ENCODE measurements around the gene TMPRSS3. TPM values are rescaled to one million over a fixed set of nuclear protein-coding genes. Genes with fewer than 3 reads are reported as not detected.

The TMPRSS3 gene
- total and polyA plus RNA-seq, 2 of the 13 experiments (the other 11 are each of a cell fraction or from before 2014, with no cell fraction given) = 2.8 to 16.9 TPM

DNA sequence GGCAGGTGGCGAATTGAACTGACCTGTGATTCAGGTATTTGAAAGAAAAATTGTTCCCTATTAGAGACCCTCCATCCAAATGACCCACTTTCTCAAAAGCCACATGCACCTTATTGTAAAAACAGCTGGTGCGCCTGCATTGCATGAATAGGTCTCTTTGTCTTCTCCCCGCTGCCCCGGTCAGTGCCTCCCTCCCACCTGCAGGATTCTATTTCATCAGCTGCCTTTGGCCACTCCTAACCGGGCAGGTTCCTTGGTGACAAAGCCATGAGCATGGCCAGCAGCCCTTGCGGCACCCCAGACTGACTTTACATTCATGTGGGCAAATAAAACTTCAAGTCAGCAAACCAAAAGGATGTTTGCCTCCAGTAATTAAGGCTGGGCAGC lies 6.4 kb downstream of the TMPRSS3 start (continued):
- TF ChIP-seq ZBTB38 (CRISPR knock-in tag; IDR thresholded peaks at IDR 0.05) (no peak), TBX2 (CRISPR knock-in tag; IDR thresholded peaks at IDR 0.05; ENCODE audit: borderline replicate concordance) (peak; percentile 54; the same call in 1 of the 2 replicates), MED1 (CRISPR knock-in tag; IDR thresholded peaks at IDR 0.05) (0 out of 2 replicates have a peak, but pooled peaks have one; percentile 11), MIER3 (CRISPR knock-in tag; IDR thresholded peaks at IDR 0.05; ENCODE audit: borderline replicate concordance) (no peak), ZZZ3 (CRISPR knock-in tag; IDR thresholded peaks at IDR 0.05; ENCODE audit: borderline replicate concordance) (no peak), CHCHD3 (CRISPR knock-in tag; IDR thresholded peaks at IDR 0.05) (no peak), HCFC1 (IDR thresholded peaks at IDR 0.05; ENCODE audit: low read depth, low read length) (no peak), ZNF232 (CRISPR knock-in tag; IDR thresholded peaks at IDR 0.05; ENCODE audit: borderline replicate concordance) (0 out of 2 replicates have a peak, but pooled peaks have one; percentile 11), GTF3A (CRISPR knock-in tag; conservative IDR thresholded peaks at IDR 0.05) (no peak), ZNF652 (CRISPR knock-in tag; IDR thresholded peaks at IDR 0.05; ENCODE audit: borderline replicate concordance, low read depth) (no peak), ZNF891 (CRISPR knock-in tag; IDR thresholded peaks at IDR 0.05) (no peak), ZNF367 (CRISPR knock-in tag; IDR thresholded peaks at IDR 0.05; ENCODE audit: borderline replicate concordance) (no peak), PCBP2 (optimal IDR thresholded peaks at IDR 0.05; ENCODE audit: low read depth, low read length, poor library complexity, severe bottlenecking) (no peak), ZMYM2 (CRISPR knock-in tag; IDR thresholded peaks at IDR 0.05) (no peak), ZNF703 (CRISPR knock-in tag; IDR thresholded peaks at IDR 0.05; ENCODE audit: borderline replicate concordance) (0 out of 2 replicates have a peak, but pooled peaks have one; percentile 55), SPEN (CRISPR knock-in tag; IDR thresholded peaks at IDR 0.05; ENCODE audit: low read depth) (no peak), ZNF468 (CRISPR knock-in tag; IDR thresholded peaks at IDR 0.05) (no peak), ZNF883 (CRISPR knock-in tag; IDR thresholded peaks at IDR 0.05; ENCODE audit: not compliant biosample characterization) (no peak), CSRNP1 (CRISPR knock-in tag; IDR thresholded peaks at IDR 0.05) (no peak), ZNF256 (CRISPR knock-in tag; conservative IDR thresholded peaks at IDR 0.05) (no peak), SOX6 (IDR thresholded peaks at IDR 0.05) (no peak), SOX6 (CRISPR knock-in tag; IDR thresholded peaks at IDR 0.05) (peak; percentile 84), EP300 (IDR thresholded peaks at IDR 0.05; ENCODE audit: low read depth in 2 of 2, low read length in 2 of 2) (peak in 1 of 2 experiments; percentile 42; a peak in 1 of 4 replicates), EP300 (CRISPR knock-in tag; IDR thresholded peaks at IDR 0.05; ENCODE audit: borderline replicate concordance) (no peak), DPF2 (CRISPR knock-in tag; IDR thresholded peaks at IDR 0.05; ENCODE audit: borderline replicate concordance, low read depth) (no peak), MAFF (IDR thresholded peaks at IDR 0.05; ENCODE audit: low read depth, low read length) (0 out of 2 replicates have a peak, but pooled peaks have one; percentile 5), CEBPB (IDR thresholded peaks at IDR 0.05; ENCODE audit: borderline replicate concordance, low read depth, low read length) (peak; percentile 48; the same call in 1 of the 2 replicates)
- TF ChIP-seq, protein P1, sequence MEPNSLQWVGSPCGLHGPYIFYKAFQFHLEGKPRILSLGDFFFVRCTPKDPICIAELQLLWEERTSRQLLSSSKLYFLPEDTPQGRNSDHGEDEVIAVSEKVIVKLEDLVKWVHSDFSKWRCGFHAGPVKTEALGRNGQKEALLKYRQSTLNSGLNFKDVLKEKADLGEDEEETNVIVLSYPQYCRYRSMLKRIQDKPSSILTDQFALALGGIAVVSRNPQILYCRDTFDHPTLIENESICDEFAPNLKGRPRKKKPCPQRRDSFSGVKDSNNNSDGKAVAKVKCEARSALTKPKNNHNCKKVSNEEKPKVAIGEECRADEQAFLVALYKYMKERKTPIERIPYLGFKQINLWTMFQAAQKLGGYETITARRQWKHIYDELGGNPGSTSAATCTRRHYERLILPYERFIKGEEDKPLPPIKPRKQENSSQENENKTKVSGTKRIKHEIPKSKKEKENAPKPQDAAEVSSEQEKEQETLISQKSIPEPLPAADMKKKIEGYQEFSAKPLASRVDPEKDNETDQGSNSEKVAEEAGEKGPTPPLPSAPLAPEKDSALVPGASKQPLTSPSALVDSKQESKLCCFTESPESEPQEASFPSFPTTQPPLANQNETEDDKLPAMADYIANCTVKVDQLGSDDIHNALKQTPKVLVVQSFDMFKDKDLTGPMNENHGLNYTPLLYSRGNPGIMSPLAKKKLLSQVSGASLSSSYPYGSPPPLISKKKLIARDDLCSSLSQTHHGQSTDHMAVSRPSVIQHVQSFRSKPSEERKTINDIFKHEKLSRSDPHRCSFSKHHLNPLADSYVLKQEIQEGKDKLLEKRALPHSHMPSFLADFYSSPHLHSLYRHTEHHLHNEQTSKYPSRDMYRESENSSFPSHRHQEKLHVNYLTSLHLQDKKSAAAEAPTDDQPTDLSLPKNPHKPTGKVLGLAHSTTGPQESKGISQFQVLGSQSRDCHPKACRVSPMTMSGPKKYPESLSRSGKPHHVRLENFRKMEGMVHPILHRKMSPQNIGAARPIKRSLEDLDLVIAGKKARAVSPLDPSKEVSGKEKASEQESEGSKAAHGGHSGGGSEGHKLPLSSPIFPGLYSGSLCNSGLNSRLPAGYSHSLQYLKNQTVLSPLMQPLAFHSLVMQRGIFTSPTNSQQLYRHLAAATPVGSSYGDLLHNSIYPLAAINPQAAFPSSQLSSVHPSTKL (CRISPR knock-in tag; IDR thresholded peaks at IDR 0.05) = peak; percentile 62

Data from HepG2 (cell line).